Measurements from ENCODE around the gene HBM.
"Not testable (repeated sequence)": the region's sequence is repeated elsewhere in the genome, so short reads cannot be mapped to it uniquely, and the experiment has no call there.

The HBM gene

GRCh38 chr16:193441-193840 is 27.7 kb downstream of the HBM start:
- H3K4me3 ChIP-seq (ENCODE audit: low read length): no peak overlapping the region
- H3K36me3 ChIP-seq (ENCODE audit: control insufficient read depth, insufficient read depth, low read length, severe bottlenecking): peaks cover 98% of the 10 kb centered on the region
- no peaks in the 10 kb centered on the region for H3K4me1 ChIP-seq (ENCODE audit: control insufficient read depth, insufficient read depth, low read length)
- no peaks in the 10 kb centered on the region for H3K9me3 ChIP-seq (ENCODE audit: control insufficient read depth, low read length)
- H3K27me3 ChIP-seq (replicated peaks; ENCODE audit: control insufficient read depth, insufficient read depth, low read length): no peaks in the 10 kb centered on the region
- no peak overlapping the region for H3K9ac ChIP-seq (ENCODE audit: low read length)
- DNase-seq (ENCODE audit: low read depth): no peak

DNA sequence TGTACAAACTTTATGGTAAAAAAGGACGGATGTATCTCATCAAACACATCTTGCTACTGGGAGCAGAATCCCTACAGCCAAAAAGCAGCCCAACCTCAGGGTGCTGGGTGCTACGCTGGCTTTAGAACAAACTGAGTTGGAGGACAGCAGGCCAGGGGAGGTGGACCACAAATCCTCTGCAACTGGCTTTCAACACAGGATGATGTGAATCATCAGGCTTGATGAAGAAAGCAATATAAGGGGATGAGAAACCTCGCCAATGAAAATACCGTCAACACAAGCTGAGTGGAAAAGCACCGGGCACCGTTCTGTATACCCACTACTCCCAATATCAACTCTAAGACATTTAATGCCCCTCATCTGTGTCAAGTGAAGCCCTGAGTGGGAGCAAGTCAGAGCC is 28.7 kb downstream of the HBM start:
- Histone ChIP-seq H3K27me3 (replicated peaks; ENCODE audit: control insufficient read depth, insufficient read depth, low read length) (no peaks in the 10 kb centered on the region), H3K36me3 (ENCODE audit: control insufficient read depth, insufficient read depth, low read length, severe bottlenecking) (peaks cover 96% of the 10 kb centered on the region), H3K4me3 (ENCODE audit: low read length) (no peak overlapping the region), H3K9me3 (ENCODE audit: control insufficient read depth, low read length) (no peaks in the 10 kb centered on the region), H3K4me1 (ENCODE audit: control insufficient read depth, insufficient read depth, low read length) (no peaks in the 10 kb centered on the region), H3K9ac (ENCODE audit: low read length) (no peak overlapping the region)
- DNase-seq (ENCODE audit: low read depth): peak; percentile 9

DNA sequence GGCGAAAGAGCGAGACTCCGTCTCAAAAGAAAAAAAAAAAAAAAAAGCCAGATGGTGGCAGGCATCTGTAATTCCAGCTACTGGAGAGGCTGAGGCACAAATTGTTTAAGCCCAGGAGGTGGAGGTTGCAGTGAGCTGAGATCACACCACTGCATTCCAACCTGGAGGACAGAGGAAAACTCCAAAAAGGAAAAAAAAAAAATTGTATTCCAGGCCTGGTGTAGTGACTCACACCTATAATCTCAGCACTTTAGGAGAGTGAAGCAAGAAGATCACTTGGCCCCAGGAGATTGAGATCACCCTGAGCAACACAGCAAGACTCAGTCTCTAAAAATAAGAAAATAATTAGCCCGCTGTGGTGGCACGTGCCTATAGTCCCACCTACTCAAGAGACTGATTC is 34.6 kb downstream of the HBM start:
- Histone ChIP-seq H3K9me3 (ENCODE audit: control insufficient read depth, low read length) (no peaks in the 10 kb centered on the region), H3K4me3 (ENCODE audit: low read length) (no peak overlapping the region), H3K9ac (ENCODE audit: low read length) (no peak overlapping the region), H3K36me3 (ENCODE audit: control insufficient read depth, insufficient read depth, low read length, severe bottlenecking) (peaks cover 74% of the 10 kb centered on the region), H3K4me1 (ENCODE audit: control insufficient read depth, insufficient read depth, low read length) (peaks cover 5% of the 10 kb centered on the region), H3K27me3 (replicated peaks; ENCODE audit: control insufficient read depth, insufficient read depth, low read length) (no peaks in the 10 kb centered on the region)
- peak; percentile 43 for DNase-seq (ENCODE audit: low read depth)

DNA sequence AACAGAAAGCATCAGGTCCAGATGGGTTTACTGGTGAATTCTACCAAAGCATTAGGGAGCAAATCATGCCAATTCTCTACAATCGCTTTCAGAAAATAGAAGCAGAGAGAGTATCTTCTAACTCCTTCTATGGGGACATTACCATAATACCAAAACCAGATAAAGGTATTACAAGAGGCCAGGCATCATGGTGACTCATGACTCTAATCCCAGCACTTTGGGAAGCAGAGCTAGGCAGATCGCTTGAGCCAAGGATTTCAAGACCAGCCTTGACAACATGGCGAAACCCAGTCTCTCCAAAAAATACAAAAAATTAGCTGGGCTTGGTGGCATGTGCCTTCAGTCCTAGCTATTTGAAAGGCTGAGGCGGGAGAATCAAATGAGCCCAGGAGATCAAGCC is 37.5 kb downstream of the HBM start:
- Histone ChIP-seq H3K9ac (ENCODE audit: low read length) (no peak overlapping the region), H3K4me1 (ENCODE audit: control insufficient read depth, insufficient read depth, low read length) (peaks cover 5% of the 10 kb centered on the region), H3K27me3 (replicated peaks; ENCODE audit: control insufficient read depth, insufficient read depth, low read length) (no peaks in the 10 kb centered on the region), H3K36me3 (ENCODE audit: control insufficient read depth, insufficient read depth, low read length, severe bottlenecking) (peaks cover 74% of the 10 kb centered on the region), H3K9me3 (ENCODE audit: control insufficient read depth, low read length) (no peaks in the 10 kb centered on the region), H3K4me3 (ENCODE audit: low read length) (no peak overlapping the region)
- DNase-seq (ENCODE audit: low read depth): no peak

- peaks cover 74% of the 10 kb centered on the region for H3K36me3 ChIP-seq (ENCODE audit: control insufficient read depth, insufficient read depth, low read length, severe bottlenecking)
- not testable (repeated sequence) for H3K27me3 ChIP-seq (replicated peaks; ENCODE audit: control insufficient read depth, insufficient read depth, low read length); H3K9me3 ChIP-seq (ENCODE audit: control insufficient read depth, low read length); H3K4me1 ChIP-seq (ENCODE audit: control insufficient read depth, insufficient read depth, low read length); H3K9ac ChIP-seq (ENCODE audit: low read length); H3K4me3 ChIP-seq (ENCODE audit: low read length); DNase-seq (ENCODE audit: low read depth)
Measured at GRCh38 chr16:204046-204445, 38.3 kb downstream of the HBM start.

GRCh38 chr16:209359-209758 is 43.6 kb downstream of the HBM start:
- DNase-seq (ENCODE audit: low read depth); H3K9ac ChIP-seq (ENCODE audit: low read length): not testable (repeated sequence)

DNA sequence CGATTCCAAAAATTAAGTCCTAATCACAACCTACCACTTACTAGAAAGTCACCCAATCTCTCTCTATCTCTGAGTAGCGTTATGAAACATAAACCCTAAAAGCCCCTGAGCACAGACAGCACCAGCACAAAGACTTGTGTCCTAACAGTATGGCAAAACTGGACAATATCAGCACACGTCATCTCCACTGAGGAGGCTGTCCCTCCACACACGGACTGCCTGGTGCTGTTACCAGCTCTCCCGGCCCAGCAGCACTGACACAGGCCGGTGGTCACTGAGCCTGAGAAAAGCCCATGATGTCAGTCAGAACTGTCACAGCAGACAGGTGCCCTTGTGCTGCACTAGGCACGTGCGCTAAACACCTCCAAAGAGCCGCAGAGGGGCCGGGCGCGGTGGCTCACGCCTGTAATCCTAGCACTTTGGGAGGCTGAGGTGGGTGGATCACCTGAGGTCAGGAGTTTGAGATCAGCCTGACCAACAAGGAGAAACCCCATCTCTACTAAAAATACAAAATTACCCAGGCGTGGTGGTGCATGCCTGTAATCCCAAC is 45.9 kb downstream of the HBM start:
- not testable (repeated sequence) for H3K4me3 ChIP-seq (ENCODE audit: low read length); H3K4me1 ChIP-seq (ENCODE audit: control insufficient read depth, insufficient read depth, low read length); DNase-seq (ENCODE audit: low read depth); H3K27me3 ChIP-seq (replicated peaks; ENCODE audit: control insufficient read depth, insufficient read depth, low read length); H3K9me3 ChIP-seq (ENCODE audit: control insufficient read depth, low read length); H3K9ac ChIP-seq (ENCODE audit: low read length)
- H3K36me3 ChIP-seq (ENCODE audit: control insufficient read depth, insufficient read depth, low read length, severe bottlenecking): peaks cover 74% of the 10 kb centered on the region

More at GRCh38 chr16:209359-209758, 43.6 kb downstream of the HBM start:
- not testable (repeated sequence) for H3K4me3 ChIP-seq (ENCODE audit: low read length); H3K4me1 ChIP-seq (ENCODE audit: control insufficient read depth, insufficient read depth, low read length); H3K9me3 ChIP-seq (ENCODE audit: control insufficient read depth, low read length); H3K27me3 ChIP-seq (replicated peaks; ENCODE audit: control insufficient read depth, insufficient read depth, low read length)
- H3K36me3 ChIP-seq (ENCODE audit: control insufficient read depth, insufficient read depth, low read length, severe bottlenecking): peaks cover 76% of the 10 kb centered on the region

DNA sequence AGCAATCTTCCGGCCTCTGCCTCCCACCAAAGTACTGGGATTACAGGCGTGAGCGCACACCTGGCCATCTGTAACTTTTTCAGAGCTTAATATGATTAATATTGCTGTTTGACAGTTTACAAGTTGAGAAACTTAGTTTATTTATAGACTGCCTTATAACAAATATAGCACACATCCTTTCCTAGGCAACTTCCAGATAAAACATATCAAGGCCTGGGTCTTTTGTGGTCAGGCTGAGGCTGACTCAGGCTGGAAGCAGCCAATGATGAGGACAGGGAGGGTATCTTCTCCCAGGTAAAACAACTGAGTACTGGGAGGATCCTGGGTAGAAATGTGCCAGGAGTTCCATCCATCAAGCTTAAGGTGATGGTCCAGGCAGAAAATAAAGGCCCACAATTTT is 47.2 kb downstream of the HBM start:
- no peak for DNase-seq (ENCODE audit: low read depth)
- H3K9ac ChIP-seq (ENCODE audit: low read length): no peak overlapping the region
- H3K4me3 ChIP-seq (ENCODE audit: low read length): no peak overlapping the region
- no peaks in the 10 kb centered on the region for H3K27me3 ChIP-seq (replicated peaks; ENCODE audit: control insufficient read depth, insufficient read depth, low read length)
- H3K4me1 ChIP-seq (ENCODE audit: control insufficient read depth, insufficient read depth, low read length): peaks cover 3% of the 10 kb centered on the region
- peaks cover 74% of the 10 kb centered on the region for H3K36me3 ChIP-seq (ENCODE audit: control insufficient read depth, insufficient read depth, low read length, severe bottlenecking)
- no peaks in the 10 kb centered on the region for H3K9me3 ChIP-seq (ENCODE audit: control insufficient read depth, low read length)
